Nephron (organoid): Measurements from ENCODE around the gene TUBB2B.

Experiments
- H3K27ac Mint-ChIP-seq, 3 experiments: 2 replicates each; pipeline ENCODE4 v1.8.0; 2020; ENCODE audit warnings: mixed read lengths in 3 of 3, mild to moderate bottlenecking in 2 of 3, moderate library complexity in 1 of 3
- H3K27me3 Mint-ChIP-seq: 2 replicates; pipeline ENCODE4 v1.8.0; 2021; ENCODE audit warnings: low read depth, mild to moderate bottlenecking, moderate library complexity, mixed read lengths
- H3K36me3 Mint-ChIP-seq: 2 replicates; pipeline ENCODE4 v1.8.0; 2020; ENCODE audit warnings: low read depth, mixed read lengths
- H3K4me1 Mint-ChIP-seq: 2 replicates; pipeline ENCODE4 v1.8.0; 2020; ENCODE audit warnings: mixed read lengths
- H3K4me3 Mint-ChIP-seq, 3 experiments: 2 replicates each; pipeline ENCODE4 v1.8.0; 2020; ENCODE audit warnings: mild to moderate bottlenecking in 3 of 3, mixed read lengths in 3 of 3, moderate library complexity in 2 of 3
- H3K9me3 Mint-ChIP-seq: 2 replicates; pipeline ENCODE4 v1.8.0; 2020; ENCODE audit warnings: mixed read lengths
- CTCF ChIP-seq, 3 experiments: fragments of 200-600 bp; sonication (generic); IDR thresholded peaks; one replicate each; pipeline ENCODE4 v1.5.0; 2021; ENCODE audit warnings: antibody characterized with exemption in 3 of 3; ENCODE audit not compliant: unreplicated experiment in 3 of 3

Gene TUBB2B

DNA sequence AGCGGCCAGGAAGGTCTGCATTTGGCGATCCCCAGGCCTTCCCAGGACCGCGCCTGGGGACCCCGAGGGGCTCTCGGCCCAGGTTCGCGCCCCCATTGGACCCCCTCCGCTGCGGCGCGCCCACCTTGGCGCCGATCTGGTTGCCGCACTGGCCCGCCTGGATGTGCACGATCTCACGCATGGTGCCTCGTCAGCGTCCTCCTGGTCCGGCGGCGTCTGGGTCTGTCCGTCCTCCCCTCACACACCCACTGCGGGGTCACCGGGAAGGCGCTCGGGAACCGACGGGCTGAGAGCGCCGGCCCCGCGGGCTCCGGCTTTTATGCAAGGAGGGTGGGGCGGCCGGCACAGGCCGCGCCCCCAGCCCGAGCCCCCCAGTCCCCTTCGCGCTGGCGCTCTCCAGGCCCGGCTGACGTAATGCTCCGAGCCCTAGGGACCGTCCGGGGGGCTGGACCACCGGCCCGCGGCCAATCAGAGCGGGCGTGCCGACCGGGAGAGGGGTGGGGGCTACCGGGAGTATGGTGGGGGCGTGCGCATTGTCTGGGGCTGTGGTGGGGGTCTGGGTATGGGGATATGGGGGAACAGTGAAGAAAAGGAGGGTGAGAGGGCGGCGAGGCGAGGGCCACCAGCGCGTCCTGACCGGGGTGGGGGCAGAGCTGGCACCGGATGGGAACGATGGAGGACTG is at the start of gene TUBB2B:
Gene TUBB2B (minus strand): TSS at position 291 of the 683 bp plus-strand sequence. CDS start 110 bp downstream, at position 181.
- H3K4me1 Mint-ChIP-seq, result peaks cover 49% of the 10 kb centered on the region
- peak within 1 kb of the TSS; percentile 90 to 92 (median 91) for H3K4me3 Mint-ChIP-seq
- H3K9me3 Mint-ChIP-seq, result no peaks in the 10 kb centered on the region
- peaks cover 21% of the 10 kb centered on the region for H3K36me3 Mint-ChIP-seq
- TF ChIP-seq CTCF (IDR thresholded peaks at IDR 0.05; ENCODE audit: unreplicated experiment in 3 of 3), result no peak
- peak within 1 kb of the TSS in 2 of 3 experiments; percentile 83 to 93 for H3K27ac Mint-ChIP-seq
- peaks cover 71% of the 10 kb centered on the region for H3K27me3 Mint-ChIP-seq

DNA sequence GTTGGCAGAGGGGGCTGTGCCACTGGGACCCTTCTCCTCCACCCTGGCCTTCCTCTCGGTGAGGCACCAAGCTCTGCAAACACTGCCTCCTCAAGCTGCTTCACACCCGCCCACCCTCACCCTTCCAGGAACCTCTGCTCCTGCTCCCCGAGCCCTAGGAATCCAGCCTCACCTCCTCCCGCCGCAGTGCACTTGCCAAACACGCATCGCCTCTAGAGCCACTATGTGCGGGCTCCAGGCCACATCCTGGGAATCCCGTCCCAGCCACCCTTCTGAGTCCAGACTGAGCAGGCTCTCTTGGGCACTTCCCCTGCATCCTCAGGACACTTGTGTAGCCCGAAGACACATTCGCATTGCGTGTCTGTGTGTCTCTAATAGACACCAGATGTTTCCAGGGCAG is 49.8 kb upstream of the TUBB2B start:
- H3K4me1 Mint-ChIP-seq, result peaks cover 20% of the 10 kb centered on the region
- peaks cover 11% of the 10 kb centered on the region for H3K36me3 Mint-ChIP-seq

GRCh38 chr6:3276174-3277167 is 49.0 kb upstream of the TUBB2B start:
- Mint-ChIP-seq H3K36me3 (peaks cover 18% of the 10 kb centered on the region), H3K9me3 (no peaks in the 10 kb centered on the region), H3K4me1 (peaks cover 12% of the 10 kb centered on the region), H3K27ac (no peak overlapping the region), H3K27me3 (no peaks in the 10 kb centered on the region), H3K4me3 (no peak overlapping the region)
- no peak for TF ChIP-seq CTCF (IDR thresholded peaks at IDR 0.05; ENCODE audit: unreplicated experiment in 3 of 3)

More for the DNA sequence above, 49.8 kb upstream of the TUBB2B start:
- H3K27ac Mint-ChIP-seq, result no peak overlapping the region
- H3K27me3 Mint-ChIP-seq, result no peaks in the 10 kb centered on the region
- no peak overlapping the region for H3K4me3 Mint-ChIP-seq
- H3K9me3 Mint-ChIP-seq, result no peaks in the 10 kb centered on the region
- no peak for TF ChIP-seq CTCF (IDR thresholded peaks at IDR 0.05; ENCODE audit: unreplicated experiment in 3 of 3)

DNA sequence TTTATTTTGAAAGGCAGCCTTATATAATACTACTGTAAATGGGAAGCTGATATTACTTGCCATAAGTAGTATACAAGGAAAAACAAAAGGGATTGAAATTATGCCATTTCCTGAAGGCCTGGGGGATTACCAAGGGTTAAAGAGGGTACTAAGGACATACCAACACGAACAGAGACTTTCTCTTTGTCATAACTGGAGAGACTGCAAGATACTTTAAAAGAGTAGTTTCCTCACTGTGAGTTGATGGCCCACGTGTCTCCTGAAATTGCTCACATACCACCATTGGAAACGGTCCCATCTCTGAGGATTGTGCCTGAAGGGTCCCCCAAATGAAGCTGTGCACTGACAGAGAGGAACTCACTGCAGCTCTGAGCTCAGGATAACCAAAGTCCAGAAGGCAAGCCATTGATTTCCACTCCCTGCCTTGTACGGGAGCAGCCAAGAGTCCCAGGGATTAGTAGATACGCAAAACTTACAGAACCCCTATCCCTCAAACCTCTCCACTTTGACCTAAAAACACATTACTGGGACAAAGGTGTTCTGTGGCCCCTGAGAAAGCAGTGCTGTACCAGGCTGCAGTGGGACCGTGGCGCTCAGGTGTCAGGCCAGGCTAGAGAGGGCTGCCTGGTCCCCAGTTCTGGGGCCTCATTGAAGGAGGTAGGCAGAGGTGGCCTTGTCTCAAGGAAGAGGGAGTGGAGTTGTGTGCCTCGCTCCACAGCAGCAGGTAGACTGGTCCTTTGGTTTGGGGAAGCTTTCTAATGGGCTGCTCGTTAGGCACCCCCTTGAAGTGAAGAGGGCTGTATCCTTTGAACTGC is 46.5 kb upstream of the TUBB2B start:
- Mint-ChIP-seq H3K36me3 (peaks cover 35% of the 10 kb centered on the region), H3K4me3 (no peak overlapping the region), H3K27ac (no peak overlapping the region), H3K9me3 (no peaks in the 10 kb centered on the region), H3K27me3 (no peaks in the 10 kb centered on the region), H3K4me1 (peaks cover 6% of the 10 kb centered on the region)
- no peak for TF ChIP-seq CTCF (IDR thresholded peaks at IDR 0.05; ENCODE audit: unreplicated experiment in 3 of 3)

DNA sequence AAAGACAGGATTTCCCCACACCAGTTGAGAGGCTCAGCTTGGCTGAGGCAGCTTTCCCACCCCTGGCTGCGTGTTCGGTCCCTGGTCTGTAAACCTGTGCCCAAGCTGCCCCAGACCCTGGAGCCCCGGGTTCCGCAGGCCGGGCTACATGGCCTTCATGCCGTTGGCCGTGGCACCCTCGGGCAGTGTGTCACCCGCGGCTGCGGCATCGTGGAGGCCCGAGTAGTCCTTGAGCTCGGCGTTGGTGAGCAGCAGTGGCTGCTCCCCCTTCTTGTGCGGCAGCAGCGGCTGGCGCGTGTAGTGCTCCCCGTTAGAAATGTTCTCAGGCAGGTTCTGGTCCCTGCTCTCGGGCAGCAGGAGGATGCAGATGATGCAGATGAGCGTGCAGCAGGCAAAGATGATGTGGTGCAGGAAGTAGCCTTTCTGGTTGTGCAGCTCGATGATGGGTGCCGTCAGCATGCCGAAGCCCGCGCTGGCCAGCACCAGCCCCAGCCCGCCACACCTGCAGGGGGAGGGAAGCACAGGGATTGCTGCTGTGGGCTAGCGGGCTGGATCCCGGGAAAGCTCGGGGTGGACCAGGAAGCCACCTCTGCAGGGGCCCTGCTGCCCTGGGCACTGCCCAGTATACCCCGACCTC is 45.6 kb upstream of the TUBB2B start:
- no peaks in the 10 kb centered on the region for H3K9me3 Mint-ChIP-seq
- peaks cover 44% of the 10 kb centered on the region for H3K36me3 Mint-ChIP-seq
- no peak overlapping the region for H3K4me3 Mint-ChIP-seq
- H3K4me1 Mint-ChIP-seq, result peaks cover 14% of the 10 kb centered on the region
- TF ChIP-seq CTCF (IDR thresholded peaks at IDR 0.05; ENCODE audit: unreplicated experiment in 3 of 3), result no peak
- H3K27ac Mint-ChIP-seq, result no peak overlapping the region
- no peaks in the 10 kb centered on the region for H3K27me3 Mint-ChIP-seq
